Measurements from ENCODE around the gene MAB21L3. TPM values are rescaled to one million over a fixed set of nuclear protein-coding genes. Genes with fewer than 3 reads are reported as not detected.

MAB21L3 gene
- total and polyA plus RNA-seq, 2 of the 13 experiments (the other 11 are each of a cell fraction or from before 2014, with no cell fraction given) = 0.55 to 4.1 TPM

DNA sequence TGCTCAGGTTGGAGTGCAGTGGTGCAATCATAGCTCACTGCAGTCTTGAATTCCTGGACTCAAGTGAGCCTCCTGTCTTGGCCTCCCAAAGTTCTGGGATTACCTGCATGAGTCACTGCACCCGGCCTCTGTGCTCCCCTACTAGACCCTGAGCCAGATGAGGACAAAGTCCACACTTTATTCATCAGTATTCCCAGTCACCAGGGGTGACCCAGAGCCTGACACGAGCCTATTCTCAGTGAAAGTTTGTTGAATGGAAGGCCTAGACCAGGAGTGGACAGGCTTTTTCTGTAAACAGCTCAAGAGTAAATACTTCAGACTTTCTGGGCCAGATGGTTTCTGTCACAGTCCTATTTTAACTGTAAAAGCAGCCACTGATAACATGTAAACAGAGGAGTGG lies 68.2 kb downstream of the MAB21L3 start (continued):
- TF ChIP-seq SCMH1 (CRISPR knock-in tag; IDR thresholded peaks at IDR 0.05; ENCODE audit: borderline replicate concordance) (no peak), BCL6 (CRISPR knock-in tag; IDR thresholded peaks at IDR 0.05) (peak; percentile 65; the same call in 1 of the 2 replicates), RCOR2 (CRISPR knock-in tag; IDR thresholded peaks at IDR 0.05) (peak; percentile 87), ZNF724P (CRISPR knock-in tag; IDR thresholded peaks at IDR 0.05; ENCODE audit: borderline replicate concordance) (no peak), KLF12 (CRISPR knock-in tag; IDR thresholded peaks at IDR 0.05; ENCODE audit: borderline replicate concordance) (no peak), FOXJ3 (CRISPR knock-in tag; IDR thresholded peaks at IDR 0.05; ENCODE audit: borderline replicate concordance) (peak; percentile 74; the same call in 1 of the 2 replicates), TFE3 (CRISPR knock-in tag; IDR thresholded peaks at IDR 0.05) (no peak), ZNF883 (CRISPR knock-in tag; IDR thresholded peaks at IDR 0.05; ENCODE audit: not compliant biosample characterization) (no peak), ZNF598 (CRISPR knock-in tag; IDR thresholded peaks at IDR 0.05; ENCODE audit: borderline replicate concordance) (no peak), ZNF639 (CRISPR knock-in tag; conservative IDR thresholded peaks at IDR 0.05) (no peak), ZBTB7B (CRISPR knock-in tag; IDR thresholded peaks at IDR 0.05) (no peak), IRF9 (CRISPR knock-in tag; IDR thresholded peaks at IDR 0.05; ENCODE audit: borderline replicate concordance) (no peak), FIP1L1 (IDR thresholded peaks at IDR 0.05; ENCODE audit: borderline replicate concordance, insufficient read depth, low read depth, low read length) (no peak), U2AF1 (optimal IDR thresholded peaks at IDR 0.05; ENCODE audit: low read depth, low read length) (no peak), SMAD3 (CRISPR knock-in tag; IDR thresholded peaks at IDR 0.05) (0 out of 2 replicates have a peak, but pooled peaks have one; percentile 23), POGZ (CRISPR knock-in tag; IDR thresholded peaks at IDR 0.05) (peak; percentile 86)
- TF ChIP-seq, protein P1, sequence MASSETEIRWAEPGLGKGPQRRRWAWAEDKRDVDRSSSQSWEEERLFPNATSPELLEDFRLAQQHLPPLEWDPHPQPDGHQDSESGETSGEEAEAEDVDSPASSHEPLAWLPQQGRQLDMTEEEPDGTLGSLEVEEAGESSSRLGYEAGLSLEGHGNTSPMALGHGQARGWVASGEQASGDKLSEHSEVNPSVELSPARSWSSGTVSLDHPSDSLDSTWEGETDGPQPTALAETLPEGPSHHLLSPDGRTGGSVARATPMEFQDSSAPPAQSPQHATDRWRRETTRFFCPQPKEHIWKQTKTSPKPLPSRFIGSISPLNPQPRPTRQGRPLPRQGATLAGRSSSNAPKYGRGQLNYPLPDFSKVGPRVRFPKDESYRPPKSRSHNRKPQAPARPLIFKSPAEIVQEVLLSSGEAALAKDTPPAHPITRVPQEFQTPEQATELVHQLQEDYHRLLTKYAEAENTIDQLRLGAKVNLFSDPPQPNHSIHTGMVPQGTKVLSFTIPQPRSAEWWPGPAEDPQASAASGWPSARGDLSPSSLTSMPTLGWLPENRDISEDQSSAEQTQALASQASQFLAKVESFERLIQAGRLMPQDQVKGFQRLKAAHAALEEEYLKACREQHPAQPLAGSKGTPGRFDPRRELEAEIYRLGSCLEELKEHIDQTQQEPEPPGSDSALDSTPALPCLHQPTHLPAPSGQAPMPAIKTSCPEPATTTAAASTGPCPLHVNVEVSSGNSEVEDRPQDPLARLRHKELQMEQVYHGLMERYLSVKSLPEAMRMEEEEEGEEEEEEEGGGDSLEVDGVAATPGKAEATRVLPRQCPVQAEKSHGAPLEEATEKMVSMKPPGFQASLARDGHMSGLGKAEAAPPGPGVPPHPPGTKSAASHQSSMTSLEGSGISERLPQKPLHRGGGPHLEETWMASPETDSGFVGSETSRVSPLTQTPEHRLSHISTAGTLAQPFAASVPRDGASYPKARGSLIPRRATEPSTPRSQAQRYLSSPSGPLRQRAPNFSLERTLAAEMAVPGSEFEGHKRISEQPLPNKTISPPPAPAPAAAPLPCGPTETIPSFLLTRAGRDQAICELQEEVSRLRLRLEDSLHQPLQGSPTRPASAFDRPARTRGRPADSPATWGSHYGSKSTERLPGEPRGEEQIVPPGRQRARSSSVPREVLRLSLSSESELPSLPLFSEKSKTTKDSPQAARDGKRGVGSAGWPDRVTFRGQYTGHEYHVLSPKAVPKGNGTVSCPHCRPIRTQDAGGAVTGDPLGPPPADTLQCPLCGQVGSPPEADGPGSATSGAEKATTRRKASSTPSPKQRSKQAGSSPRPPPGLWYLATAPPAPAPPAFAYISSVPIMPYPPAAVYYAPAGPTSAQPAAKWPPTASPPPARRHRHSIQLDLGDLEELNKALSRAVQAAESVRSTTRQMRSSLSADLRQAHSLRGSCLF (CRISPR knock-in tag; IDR thresholded peaks at IDR 0.05; ENCODE audit: borderline replicate concordance) = no peak
- TF ChIP-seq, protein P2, sequence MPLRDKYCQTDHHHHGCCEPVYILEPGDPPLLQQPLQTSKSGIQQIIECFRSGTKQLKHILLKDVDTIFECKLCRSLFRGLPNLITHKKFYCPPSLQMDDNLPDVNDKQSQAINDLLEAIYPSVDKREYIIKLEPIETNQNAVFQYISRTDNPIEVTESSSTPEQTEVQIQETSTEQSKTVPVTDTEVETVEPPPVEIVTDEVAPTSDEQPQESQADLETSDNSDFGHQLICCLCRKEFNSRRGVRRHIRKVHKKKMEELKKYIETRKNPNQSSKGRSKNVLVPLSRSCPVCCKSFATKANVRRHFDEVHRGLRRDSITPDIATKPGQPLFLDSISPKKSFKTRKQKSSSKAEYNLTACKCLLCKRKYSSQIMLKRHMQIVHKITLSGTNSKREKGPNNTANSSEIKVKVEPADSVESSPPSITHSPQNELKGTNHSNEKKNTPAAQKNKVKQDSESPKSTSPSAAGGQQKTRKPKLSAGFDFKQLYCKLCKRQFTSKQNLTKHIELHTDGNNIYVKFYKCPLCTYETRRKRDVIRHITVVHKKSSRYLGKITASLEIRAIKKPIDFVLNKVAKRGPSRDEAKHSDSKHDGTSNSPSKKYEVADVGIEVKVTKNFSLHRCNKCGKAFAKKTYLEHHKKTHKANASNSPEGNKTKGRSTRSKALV (CRISPR knock-in tag; IDR thresholded peaks at IDR 0.05) = no peak
